Left hindlimb (tissue), 1 donor: ENCODE data around the gene LMNB1.

ENCODE experiments used
- DNase-seq: peaks from one replicate; pipeline ENCODE4 v3.0.0-alpha.2; 2018

The LMNB1 gene

GRCh38 chr5:126857472-126858410, 80.8 kb downstream of the LMNB1 start:
- no peak for DNase-seq

- no peak for DNase-seq
Measured at GRCh38 chr5:126858441-126858840, 81.5 kb downstream of the LMNB1 start.

GRCh38 chr5:126863402-126863801, 86.5 kb downstream of the LMNB1 start:
- no peak for DNase-seq

- DNase-seq, result no peak
Measured at GRCh38 chr5:126864042-126864688, 87.2 kb downstream of the LMNB1 start.

GRCh38 chr5:126865299-126865698, 88.4 kb downstream of the LMNB1 start:
- DNase-seq, result no peak

- DNase-seq, result no peak
Measured at GRCh38 chr5:126866851-126867636, 90.1 kb downstream of the LMNB1 start.

GRCh38 chr5:126868338-126869004, 91.5 kb downstream of the LMNB1 start:
- DNase-seq, result no peak

- peak; percentile 80 for DNase-seq
Measured at GRCh38 chr5:126869005-126869451, 92.1 kb downstream of the LMNB1 start.

GRCh38 chr5:126871441-126871840, 94.5 kb downstream of the LMNB1 start:
- DNase-seq, result no peak

- DNase-seq, result peak; percentile 55
Measured at GRCh38 chr5:126872561-126873354, 95.8 kb downstream of the LMNB1 start.

GRCh38 chr5:126875303-126875785, 98.4 kb downstream of the LMNB1 start:
- DNase-seq, result no peak

GRCh38 chr5:126877602-126878001, 100.7 kb downstream of the LMNB1 start:
- no peak for DNase-seq

GRCh38 chr5:126878085-126878484, 101.1 kb downstream of the LMNB1 start:
- no peak for DNase-seq

- DNase-seq, result no peak
Measured at GRCh38 chr5:126878634-126879033, 101.7 kb downstream of the LMNB1 start.

GRCh38 chr5:126881821-126882600, 105.1 kb downstream of the LMNB1 start:
- no peak for DNase-seq

GRCh38 chr5:126883564-126884245, 106.8 kb downstream of the LMNB1 start:
- DNase-seq, result no peak

- DNase-seq, result no peak
Measured at GRCh38 chr5:126884269-126884819, 107.4 kb downstream of the LMNB1 start.
